GM12874 (cell line): Measurements from ENCODE around the gene MEIOC.

ENCODE experiments used
- TF ChIP-seq, protein P1 (sequence below): IDR thresholded peaks from 2 replicates; pipeline ENCODE4 v1.5.1; 2011; ENCODE audit warnings: low read depth, mild to moderate bottlenecking, control low read depth, low read length, moderate library complexity; ENCODE audit not compliant: insufficient read depth

The MEIOC gene

DNA sequence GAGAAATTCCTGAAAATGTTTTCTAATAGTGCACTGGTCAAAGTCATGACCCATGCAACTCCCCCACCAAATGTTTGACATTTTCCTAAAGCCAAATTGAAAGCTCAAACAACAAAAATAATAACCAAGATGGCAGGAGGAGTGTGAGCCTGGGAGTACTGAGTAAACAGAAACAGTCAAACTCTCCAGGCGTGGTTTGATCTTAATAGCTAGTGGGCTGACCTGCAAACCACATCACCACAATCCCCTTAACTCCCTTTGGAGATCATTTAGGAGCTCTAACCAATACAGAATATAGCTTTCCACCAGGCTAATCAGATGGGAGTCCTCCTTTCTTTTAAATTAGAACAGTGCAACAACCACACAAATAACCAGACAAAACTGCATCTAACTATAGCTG lies 19.2 kb upstream of the MEIOC start:
- TF ChIP-seq, protein P1, sequence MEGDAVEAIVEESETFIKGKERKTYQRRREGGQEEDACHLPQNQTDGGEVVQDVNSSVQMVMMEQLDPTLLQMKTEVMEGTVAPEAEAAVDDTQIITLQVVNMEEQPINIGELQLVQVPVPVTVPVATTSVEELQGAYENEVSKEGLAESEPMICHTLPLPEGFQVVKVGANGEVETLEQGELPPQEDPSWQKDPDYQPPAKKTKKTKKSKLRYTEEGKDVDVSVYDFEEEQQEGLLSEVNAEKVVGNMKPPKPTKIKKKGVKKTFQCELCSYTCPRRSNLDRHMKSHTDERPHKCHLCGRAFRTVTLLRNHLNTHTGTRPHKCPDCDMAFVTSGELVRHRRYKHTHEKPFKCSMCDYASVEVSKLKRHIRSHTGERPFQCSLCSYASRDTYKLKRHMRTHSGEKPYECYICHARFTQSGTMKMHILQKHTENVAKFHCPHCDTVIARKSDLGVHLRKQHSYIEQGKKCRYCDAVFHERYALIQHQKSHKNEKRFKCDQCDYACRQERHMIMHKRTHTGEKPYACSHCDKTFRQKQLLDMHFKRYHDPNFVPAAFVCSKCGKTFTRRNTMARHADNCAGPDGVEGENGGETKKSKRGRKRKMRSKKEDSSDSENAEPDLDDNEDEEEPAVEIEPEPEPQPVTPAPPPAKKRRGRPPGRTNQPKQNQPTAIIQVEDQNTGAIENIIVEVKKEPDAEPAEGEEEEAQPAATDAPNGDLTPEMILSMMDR, result no peak

DNA sequence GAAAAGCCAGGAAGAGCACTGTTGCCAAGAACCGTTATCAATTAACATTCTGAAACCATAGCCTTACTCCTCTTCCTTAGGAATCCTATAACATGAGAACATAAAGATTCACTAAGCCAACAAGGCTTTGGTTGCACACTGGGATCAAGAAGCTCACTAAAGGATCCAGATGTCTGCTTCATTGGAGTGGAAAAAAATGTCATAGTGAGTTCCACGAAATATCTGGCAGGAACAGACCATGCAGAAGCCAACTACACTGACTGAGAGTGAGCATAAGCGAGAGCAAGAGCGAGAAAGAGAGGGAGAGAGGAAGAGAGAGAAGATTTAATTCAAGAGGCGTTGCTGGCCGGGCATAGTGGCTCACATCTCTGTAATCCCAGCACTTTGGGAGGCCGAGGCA lies 13.4 kb upstream of the MEIOC start:
- TF ChIP-seq, protein P1, result no peak

DNA sequence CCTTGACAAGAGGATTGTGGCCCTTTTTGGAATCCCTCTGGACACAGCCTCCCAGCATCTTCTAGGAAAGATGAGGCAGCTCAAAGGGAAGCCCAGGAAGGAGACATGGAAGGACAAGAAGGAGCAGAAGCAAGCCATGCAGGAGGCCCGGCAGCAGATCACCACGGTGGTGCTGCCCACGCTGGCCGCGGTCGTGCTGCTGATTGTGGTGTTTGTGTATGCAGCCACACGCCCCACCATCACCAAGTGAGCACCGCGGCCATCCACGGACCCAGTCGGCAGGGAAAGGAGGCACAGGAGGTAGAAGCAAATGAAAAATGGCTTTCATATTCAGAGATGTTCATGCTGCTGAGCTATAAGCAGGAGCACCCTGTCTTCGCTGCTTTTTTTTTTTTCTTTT lies 10.9 kb upstream of the MEIOC start:
- TF ChIP-seq, protein P1, result no peak

DNA sequence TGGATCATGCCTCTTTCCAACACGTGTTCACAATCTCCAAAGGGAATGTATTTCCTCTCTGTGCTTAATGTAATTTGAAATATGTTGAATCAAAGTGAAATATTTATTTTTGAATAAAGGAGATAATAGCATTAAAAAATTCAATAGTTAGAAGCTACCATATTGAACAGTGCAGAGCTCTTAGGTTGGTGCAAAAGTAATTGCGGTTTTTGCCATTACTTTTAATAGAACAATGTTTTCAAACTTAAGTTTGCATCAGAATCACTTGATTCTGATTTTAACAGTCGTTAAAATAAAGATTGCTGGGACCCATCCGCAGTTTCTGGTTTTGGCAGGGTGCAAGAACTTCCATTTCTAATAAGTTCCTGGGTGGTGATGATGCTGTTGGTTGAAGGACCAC lies 10.0 kb upstream of the MEIOC start:
- TF ChIP-seq, protein P1, result no peak

DNA sequence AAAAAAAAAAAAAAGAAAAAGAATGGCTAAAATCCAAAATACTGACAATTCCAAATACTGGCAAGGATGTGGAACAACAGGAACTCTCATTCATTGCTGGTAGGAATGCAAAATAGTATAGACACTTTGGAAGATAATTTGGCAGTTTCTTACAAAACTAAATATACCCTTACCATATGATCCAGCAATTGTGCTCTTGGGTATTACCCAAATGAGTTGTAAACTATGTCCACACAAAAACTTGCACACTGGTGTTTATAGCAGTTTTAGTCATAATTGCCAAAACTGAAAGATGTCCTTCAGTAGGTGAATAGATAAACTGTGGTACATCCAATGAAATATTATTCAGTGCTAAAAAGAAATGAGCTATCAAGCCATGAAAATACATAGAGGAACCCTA lies 8.5 kb upstream of the MEIOC start:
- TF ChIP-seq, protein P1, result no peak

DNA sequence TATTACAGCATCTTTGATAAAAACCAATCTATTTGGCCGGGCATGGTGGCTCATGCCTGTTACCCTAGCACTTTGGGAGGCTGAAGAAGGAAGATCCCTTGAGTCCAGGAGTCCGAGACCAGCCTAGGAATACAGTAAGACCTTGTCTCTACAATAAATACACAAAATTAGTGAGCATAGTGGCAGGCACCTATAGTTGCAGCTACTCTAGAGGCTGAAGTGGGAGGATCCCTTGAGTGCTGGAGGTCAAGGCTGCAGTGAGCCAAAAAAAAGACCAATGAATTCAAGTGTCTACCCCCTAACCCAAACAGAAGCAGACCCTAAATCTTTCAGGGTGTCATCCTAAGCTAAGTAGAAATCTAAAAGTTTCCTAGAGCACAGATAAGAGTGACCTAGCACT lies 7.3 kb upstream of the MEIOC start:
- TF ChIP-seq, protein P1, result no peak

DNA sequence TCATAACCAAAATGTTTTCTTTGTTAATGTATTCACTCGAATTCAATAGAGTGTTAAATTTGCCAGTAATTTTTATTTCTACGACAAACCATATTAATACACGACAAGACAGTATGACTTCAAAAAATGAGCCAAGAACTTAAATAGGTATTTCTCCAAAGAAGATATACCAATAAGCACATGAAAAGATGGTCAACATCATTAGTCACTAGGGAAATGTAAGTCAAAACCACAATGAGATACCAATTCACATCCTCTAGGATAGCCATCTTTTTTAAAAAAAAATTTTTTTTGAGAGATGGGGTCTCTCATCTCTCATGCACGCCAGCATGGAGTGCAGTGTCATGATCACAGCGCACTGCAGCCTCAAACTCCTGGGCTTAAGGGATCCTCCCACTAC lies 5.0 kb upstream of the MEIOC start:
- TF ChIP-seq, protein P1, result no peak

DNA sequence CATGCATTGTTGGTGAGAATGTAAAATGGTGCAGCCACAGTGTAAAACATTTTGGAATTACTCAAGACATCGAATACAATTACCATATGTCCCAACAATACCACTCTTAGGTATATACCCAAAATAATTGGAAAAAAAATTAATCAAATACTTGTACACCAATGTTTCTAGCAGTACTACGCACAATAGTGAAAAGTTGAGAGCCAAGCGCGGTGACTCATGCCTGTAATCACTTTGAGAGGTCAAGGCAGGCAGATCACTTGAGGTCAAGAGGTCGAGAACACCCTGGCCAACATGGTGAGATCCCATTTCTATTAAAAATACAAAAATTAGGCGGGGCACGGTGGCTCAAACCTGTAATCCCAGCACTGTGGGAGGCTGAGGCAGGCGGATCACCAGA lies 3.5 kb upstream of the MEIOC start:
- TF ChIP-seq, protein P1, result no peak
